Liver (tissue), 9 donors: ENCODE measurements around the gene HTR3E. TPM values are rescaled to one million over a fixed set of nuclear protein-coding genes. Genes with fewer than 3 reads are reported as not detected.

ENCODE experiments used
- DNase-seq: peaks from one replicate; pipeline ENCODE4 v3.0.0-alpha.2; 2017; ENCODE audit warnings: low spot score
- H3K27ac ChIP-seq, 2 donors: one replicate each; pipeline ENCODE4 v1.7.0; 2013; ENCODE audit warnings: inconsistent platforms in 2 of 2, low read length in 2 of 2, control low read depth in 1 of 2, low read depth in 1 of 2, mild to moderate bottlenecking in 1 of 2
- H3K27me3 ChIP-seq, 4 donors: one replicate each; pipeline versions ENCODE4 v1.6.1 to v1.7.0; 2013; ENCODE audit warnings: low read length in 3 of 4, inconsistent platforms in 1 of 4, mild to moderate bottlenecking in 1 of 4, moderate library complexity in 1 of 4; ENCODE audit not compliant: control insufficient read depth in 4 of 4, insufficient read depth in 4 of 4
- H3K36me3 ChIP-seq, 4 donors: one replicate each; pipeline versions ENCODE4 v1.6.1 to v1.7.0; 2013; ENCODE audit warnings: low read length in 3 of 4, mild to moderate bottlenecking in 3 of 4, low read depth in 1 of 4, moderate library complexity in 1 of 4; ENCODE audit not compliant: control insufficient read depth in 4 of 4, insufficient read depth in 3 of 4
- H3K4me1 ChIP-seq, 4 donors: one replicate each; pipeline versions ENCODE4 v1.6.1 to v1.7.0; 2013; ENCODE audit warnings: low read length in 3 of 4, mild to moderate bottlenecking in 3 of 4, moderate library complexity in 1 of 4; ENCODE audit not compliant: control insufficient read depth in 4 of 4, insufficient read depth in 4 of 4
- H3K4me3 ChIP-seq, 3 donors: one replicate each; pipeline versions ENCODE4 v1.6.1 to v1.7.0; 2013; ENCODE audit warnings: low read length in 3 of 3, control low read depth in 1 of 3, low read depth in 1 of 3, mild to moderate bottlenecking in 1 of 3
- H3K9ac ChIP-seq, 2 donors: one replicate each; pipeline ENCODE4 v1.7.0; 2013; ENCODE audit warnings: low read length in 2 of 2, mild to moderate bottlenecking in 2 of 2, moderate library complexity in 2 of 2, control low read depth in 1 of 2, low read depth in 1 of 2
- H3K9me3 ChIP-seq, 4 donors: one replicate each; pipeline versions ENCODE4 v1.6.1 to v1.7.0; 2013; ENCODE audit warnings: low read length in 3 of 4; ENCODE audit not compliant: control insufficient read depth in 4 of 4
- ATF3 ChIP-seq: IDR thresholded peaks from 2 replicates; pipeline ENCODE4 v1.6.1; 2016; ENCODE audit warnings: antibody characterized with exemption
- CTCF ChIP-seq: fragments of 150-350 bp; IDR thresholded peaks from 2 replicates; pipeline ENCODE4 v1.5.1; 2017; ENCODE audit warnings: improper control_type of control experiment, low read depth, low read length; ENCODE audit not compliant: missing input control
- FOXA1 ChIP-seq: IDR thresholded peaks from 2 replicates; pipeline ENCODE4 v1.6.1; 2016; ENCODE audit warnings: antibody characterized with exemption
- FOXA2 ChIP-seq: IDR thresholded peaks from 2 replicates; pipeline ENCODE4 v1.6.1; 2016; ENCODE audit warnings: antibody characterized with exemption
- GABPA ChIP-seq, 2 donors: IDR thresholded peaks in 1 of 2; conservative IDR thresholded peaks in 1 of 2; 2 replicates each; pipeline ENCODE4 v1.6.1; 2016; ENCODE audit warnings: antibody characterized with exemption in 2 of 2, mild to moderate bottlenecking in 1 of 2, moderate library complexity in 1 of 2
- HNF4G ChIP-seq: IDR thresholded peaks from 2 replicates; pipeline ENCODE4 v1.6.1; 2016; ENCODE audit warnings: antibody characterized with exemption
- JUND ChIP-seq, 2 donors: IDR thresholded peaks; 2 replicates each; pipeline ENCODE4 v1.6.1; 2016; ENCODE audit warnings: antibody characterized with exemption in 2 of 2
- MAX ChIP-seq: IDR thresholded peaks from 2 replicates; pipeline ENCODE4 v1.6.1; 2016; ENCODE audit warnings: antibody characterized with exemption
- RAD21 ChIP-seq, 2 donors: IDR thresholded peaks; 2 replicates each; pipeline ENCODE4 v1.6.1; 2016; ENCODE audit warnings: antibody characterized with exemption in 2 of 2, mild to moderate bottlenecking in 2 of 2
- REST ChIP-seq: IDR thresholded peaks from 2 replicates; pipeline ENCODE4 v1.6.1; 2016; ENCODE audit warnings: antibody characterized with exemption, mild to moderate bottlenecking
- RXRA ChIP-seq, 2 donors: IDR thresholded peaks; 2 replicates each; pipeline ENCODE4 v1.6.1; 2017 to 2018; ENCODE audit warnings: antibody characterized with exemption in 2 of 2, mild to moderate bottlenecking in 1 of 2
- YY1 ChIP-seq: IDR thresholded peaks from 2 replicates; pipeline ENCODE4 v1.6.1; 2016; ENCODE audit warnings: antibody characterized with exemption, mild to moderate bottlenecking
- ZBTB33 ChIP-seq: IDR thresholded peaks from 2 replicates; pipeline ENCODE4 v1.6.1; 2016; ENCODE audit warnings: antibody characterized with exemption
- WGBS: extraction: QIAGEN DNeasy Blood & Tissue Kit; methylation state at CpG from one replicate; pipeline ENCODE4 v1.1.7; 2013; 5-methylcytosine and 5-hydroxymethylcytosine counted together
- polyA plus RNA-seq, 2 donors: library from polyadenylated mRNA; stranded (reverse) in 1 of 2; unstranded in 1 of 2; fragments of 200-250 nt in 1 of 2; fragments of >200 nt in 1 of 2; fragmentation: Nextera tagmentation in 1 of 2; extraction: Ambion mirVana in 1 of 2; gene quantifications; one replicate each; pipeline versions ENCODE4 v1.2.1 to v1.2.3, GENCODE V29; 2013 to 2015
- total RNA-seq, 2 donors: library from RNA; depleted of rRNA; stranded (reverse); fragments of >200 nt; gene quantifications; one replicate each; pipeline ENCODE4 v1.2.3, GENCODE V29; 2014
- donor health status: healthy.
- donor health status: healthy.
- donor health status: healthy.
- donor health status: healthy.
- donor health status: healthy.

Gene HTR3E
- total and polyA plus RNA-seq, 4 donors, result not detected

GRCh38 chr3:184129012-184129411, 32.1 kb downstream of the HTR3E start:
- no peak for DNase-seq
- WGBS, result 52% methylated on average over 2 of the region's 2 CpGs
- Histone ChIP-seq H3K4me3 (no peak overlapping the region), H3K9me3 (no peaks in the 10 kb centered on the region), H3K27me3 (no peaks in the 10 kb centered on the region), H3K36me3 (no peaks in the 10 kb centered on the region), H3K27ac (no peak overlapping the region), H3K4me1 (peaks cover 0 to 5% (median 3%) of the 10 kb centered on the region in 4 donors), H3K9ac (no peak overlapping the region)
- no peak for TF ChIP-seq YY1
- TF ChIP-seq RAD21 (IDR thresholded peaks at IDR 0.05), result peak; percentile 50 to 53
- TF ChIP-seq CTCF, result peak; percentile 27
- no peak for TF ChIP-seq MAX

- Histone ChIP-seq H3K36me3 (peaks cover 0 to 4% (median 0%) of the 10 kb centered on the region in 4 donors), H3K9ac (no peak overlapping the region), H3K4me1 (peaks cover 4 to 32% (median 21%) of the 10 kb centered on the region in 4 donors), H3K9me3 (no peaks in the 10 kb centered on the region), H3K27ac (no peak overlapping the region), H3K4me3 (no peak overlapping the region), H3K27me3 (no peaks in the 10 kb centered on the region)
- TF ChIP-seq YY1 (no peak), HNF4G (no peak), REST (no peak), FOXA1 (no peak), FOXA2 (no peak), JUND (IDR thresholded peaks at IDR 0.05) (no peak), ZBTB33 (no peak), ATF3 (no peak), GABPA (IDR thresholded peaks at IDR 0.05 in 1 of 2, conservative IDR thresholded peaks at IDR 0.05 in 1 of 2) (no peak), RAD21 (IDR thresholded peaks at IDR 0.05) (no peak), RXRA (IDR thresholded peaks at IDR 0.05) (no peak), MAX (no peak), CTCF (no peak)
- WGBS, result 96% methylated on average over 4 of the region's 4 CpGs
- DNase-seq, result no peak
Observed at GRCh38 chr3:184132945-184133344, 36.1 kb downstream of the HTR3E start.
